Raji (cell line): ENCODE measurements around the gene PAN3.

ENCODE experiments used
- POLR2A ChIP-seq: IDR thresholded peaks from 2 replicates; pipeline ENCODE4 v1.6.1; 2011; ENCODE audit warnings: low read depth, low read length, control low read depth; ENCODE audit not compliant: insufficient read depth

Gene PAN3

DNA sequence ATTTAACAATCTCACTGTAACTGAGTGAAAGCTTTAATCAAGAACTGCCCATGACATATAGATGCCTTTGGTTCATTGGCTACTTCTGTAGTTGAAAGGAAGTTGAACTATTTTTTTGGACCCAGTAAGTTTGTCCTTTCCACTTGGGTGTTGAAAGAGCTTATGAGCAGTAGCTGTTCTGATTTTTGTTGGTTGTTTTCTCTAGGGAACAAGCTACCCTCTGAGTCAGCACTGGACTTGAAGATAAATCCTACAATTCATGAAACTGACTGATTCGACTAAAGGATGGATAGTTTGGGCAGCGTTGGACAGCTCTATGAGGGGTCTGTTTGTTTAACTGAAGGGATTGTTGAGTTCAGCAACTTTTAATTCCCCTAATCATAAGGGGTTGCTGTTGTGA is 101.0 kb downstream of the PAN3 start:
- TF ChIP-seq POLR2A: no peak

DNA sequence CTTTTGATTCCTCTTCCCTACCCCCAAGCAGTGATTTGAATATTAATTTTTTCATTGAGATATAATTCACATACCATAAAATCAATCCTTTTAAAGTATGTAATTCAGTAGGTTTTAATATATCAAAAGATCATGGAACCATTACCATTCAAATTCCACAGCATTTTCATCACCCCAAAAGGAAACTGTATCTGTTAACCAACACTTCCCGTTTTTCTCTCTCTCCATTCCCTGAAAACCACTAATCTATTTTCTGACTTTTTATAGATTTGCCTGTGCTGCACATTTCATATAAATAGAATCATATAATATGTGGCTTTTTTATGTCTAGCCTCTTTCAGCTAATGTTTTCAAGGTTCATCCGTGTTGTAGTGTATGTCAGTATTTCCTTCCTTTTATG is 107.1 kb downstream of the PAN3 start:
- TF ChIP-seq POLR2A: no peak

DNA sequence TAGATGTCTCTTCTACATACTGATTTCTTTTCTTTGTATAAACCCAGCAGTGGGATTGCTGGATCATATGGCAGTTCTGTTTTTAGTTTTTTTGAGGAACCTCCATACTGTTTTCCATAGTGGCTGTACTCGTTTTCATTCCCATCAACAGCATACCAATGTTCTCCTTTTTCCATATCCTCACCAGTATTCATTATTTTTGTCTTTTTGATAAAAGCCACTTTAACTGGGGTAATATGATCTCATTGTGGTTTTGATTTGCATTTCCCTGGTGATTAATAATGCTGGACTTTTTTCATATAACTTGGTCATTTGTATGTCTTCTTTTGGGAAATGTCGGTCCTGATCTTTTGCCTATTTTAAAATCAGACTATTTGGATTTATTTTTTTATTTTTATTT is 108.5 kb downstream of the PAN3 start:
- TF ChIP-seq POLR2A: no peak

DNA sequence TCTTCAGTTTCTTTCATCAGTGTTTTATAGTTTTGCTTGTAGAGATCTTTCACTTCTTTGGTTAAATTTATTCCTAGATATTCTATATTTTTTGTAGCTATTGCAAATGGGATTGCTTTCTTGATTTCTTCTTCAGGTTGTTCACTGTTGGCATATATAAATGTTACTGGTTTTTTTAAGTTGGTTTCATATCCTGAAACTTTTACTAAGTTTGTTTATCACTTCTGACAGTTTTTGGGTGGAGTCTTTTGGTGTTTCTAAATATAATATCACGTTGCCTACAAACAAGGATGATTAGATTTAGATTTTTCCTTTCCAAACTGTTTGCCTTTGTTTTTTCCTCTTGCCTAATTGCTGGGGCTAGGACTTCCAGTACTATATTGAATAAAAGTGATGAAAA is 109.7 kb downstream of the PAN3 start:
- no peak for TF ChIP-seq POLR2A

DNA sequence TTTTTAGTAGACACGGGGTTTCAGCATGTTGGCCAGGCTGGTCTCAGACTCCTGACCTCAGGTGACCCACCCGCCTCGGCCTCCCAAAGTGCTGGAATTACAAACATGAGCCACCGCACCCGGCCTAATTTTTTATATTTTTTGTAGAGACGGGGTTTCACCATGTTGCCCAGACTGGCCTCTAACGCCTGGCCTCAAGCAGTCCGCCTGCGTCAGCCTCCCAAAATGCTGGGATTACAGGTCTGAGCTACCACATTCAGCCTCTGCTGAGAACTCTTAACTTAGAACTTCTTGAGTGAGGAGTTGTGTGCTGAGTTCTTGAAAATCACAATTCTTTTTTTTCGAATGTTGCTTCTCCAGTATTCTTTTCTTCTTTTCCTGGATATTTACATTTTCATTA is 112.2 kb downstream of the PAN3 start:
- no peak for TF ChIP-seq POLR2A

DNA sequence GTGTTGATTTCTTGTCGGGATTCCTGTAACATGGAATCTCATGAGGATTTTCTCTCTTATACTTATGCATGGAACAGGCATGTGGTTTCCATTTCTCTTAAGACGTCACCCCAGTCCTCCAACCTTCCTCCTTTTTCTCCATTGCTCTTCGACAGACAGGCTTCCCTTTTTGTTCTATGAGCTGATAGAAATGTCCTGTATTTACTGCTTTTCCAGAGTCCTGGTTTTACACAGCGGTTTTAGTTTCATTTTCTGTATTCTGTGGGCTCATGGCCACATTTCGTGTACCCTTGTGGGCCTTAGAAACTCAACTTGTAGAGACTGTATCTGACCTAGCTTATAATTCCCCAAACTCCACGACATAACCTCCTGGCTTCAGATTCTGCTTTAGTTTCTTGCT is 113.1 kb downstream of the PAN3 start:
- no peak for TF ChIP-seq POLR2A

DNA sequence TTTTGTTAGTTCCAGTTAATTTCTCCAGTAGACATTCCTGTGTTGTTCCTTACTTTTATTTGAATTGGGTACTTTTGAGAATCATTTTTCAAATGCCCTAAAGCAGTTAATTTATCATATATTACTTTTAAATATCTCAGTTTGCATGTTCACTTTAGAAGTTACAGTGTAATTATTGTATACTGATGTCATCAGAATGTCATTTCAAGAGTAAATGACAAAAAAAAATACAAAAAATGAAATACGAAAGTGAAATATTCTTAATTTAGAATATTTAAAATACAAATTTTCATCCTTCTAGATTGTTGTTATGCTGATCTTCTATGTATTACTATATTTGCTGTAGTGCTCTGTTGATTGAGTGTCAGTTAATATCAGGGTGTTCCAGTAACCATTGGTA is 114.2 kb downstream of the PAN3 start:
- TF ChIP-seq POLR2A: no peak

DNA sequence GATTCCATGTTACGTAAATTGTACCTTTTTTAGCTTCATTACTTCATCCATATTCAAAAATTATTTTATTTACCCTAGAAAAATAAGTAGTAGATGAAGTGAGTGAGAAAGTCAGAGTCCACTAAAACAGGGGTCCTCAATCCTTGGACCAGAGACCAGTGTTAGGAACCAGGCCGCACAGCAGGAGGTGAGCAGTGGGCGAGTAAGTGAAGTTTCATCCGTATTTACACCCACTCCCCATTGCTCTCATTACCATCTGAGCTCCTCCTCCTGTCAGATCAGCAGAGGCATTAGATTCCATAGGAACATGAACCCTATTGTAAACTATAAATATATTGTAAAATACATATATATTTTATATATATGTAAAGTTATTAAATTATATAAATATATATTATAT is 119.0 kb downstream of the PAN3 start:
- no peak for TF ChIP-seq POLR2A

DNA sequence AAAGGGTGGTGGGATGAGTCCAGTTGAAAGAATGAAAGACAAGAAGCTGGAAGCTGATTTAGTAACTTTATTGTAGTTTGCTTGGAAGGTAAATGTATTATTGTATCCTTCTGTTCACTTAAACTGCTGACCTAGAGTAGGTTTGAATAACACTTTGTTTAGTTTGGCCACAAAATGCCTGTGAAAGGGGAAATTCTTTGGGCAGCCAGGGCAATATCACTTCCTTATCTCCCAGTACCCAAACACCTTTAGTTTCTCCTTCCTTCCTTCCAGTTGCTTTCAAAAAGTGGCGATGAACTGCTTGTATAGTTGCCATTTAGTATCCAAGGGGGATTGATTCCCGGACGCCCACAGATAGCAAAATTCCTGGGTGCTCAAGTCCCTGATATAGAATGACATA is 120.1 kb downstream of the PAN3 start:
- TF ChIP-seq POLR2A: no peak

DNA sequence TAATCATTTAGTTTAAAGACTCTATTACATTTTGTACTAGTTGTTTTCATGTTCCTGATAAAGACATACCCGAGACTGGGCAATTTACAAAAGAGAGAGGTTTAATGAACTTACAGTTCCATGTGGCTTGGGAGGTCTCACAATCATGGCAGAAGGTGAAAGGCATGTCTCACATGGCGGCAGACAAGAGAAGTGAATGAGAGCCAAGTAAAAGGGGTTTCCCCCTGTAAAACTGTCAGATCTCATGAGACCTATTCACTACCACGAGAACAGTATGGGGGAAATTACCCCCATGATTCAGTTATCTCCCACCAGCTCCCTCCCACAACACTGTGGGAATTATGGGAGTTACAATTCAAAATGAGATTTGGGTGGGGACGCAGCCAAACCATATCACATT is 129.2 kb downstream of the PAN3 start:
- no peak for TF ChIP-seq POLR2A

DNA sequence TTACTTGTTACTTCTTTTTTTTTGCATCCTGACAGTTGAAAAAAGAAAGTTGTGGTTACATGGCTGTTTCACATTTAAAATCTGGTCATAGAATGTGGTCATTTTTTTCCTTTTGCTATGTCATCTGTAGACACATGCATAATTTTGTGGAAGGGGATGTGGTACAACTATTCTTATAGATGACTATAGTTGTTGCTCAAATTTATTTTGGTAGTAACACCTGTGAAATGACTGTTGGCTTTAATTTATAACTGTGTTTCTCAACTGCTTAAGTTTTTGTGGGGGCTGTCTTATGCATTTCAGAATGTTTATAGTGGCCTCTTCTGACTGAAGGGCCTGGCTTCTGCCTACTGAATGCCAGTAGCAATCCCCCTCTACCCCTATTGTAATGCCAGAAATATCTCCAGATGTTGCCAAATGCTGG is 130.5 kb downstream of the PAN3 start:
- no peak for TF ChIP-seq POLR2A

DNA sequence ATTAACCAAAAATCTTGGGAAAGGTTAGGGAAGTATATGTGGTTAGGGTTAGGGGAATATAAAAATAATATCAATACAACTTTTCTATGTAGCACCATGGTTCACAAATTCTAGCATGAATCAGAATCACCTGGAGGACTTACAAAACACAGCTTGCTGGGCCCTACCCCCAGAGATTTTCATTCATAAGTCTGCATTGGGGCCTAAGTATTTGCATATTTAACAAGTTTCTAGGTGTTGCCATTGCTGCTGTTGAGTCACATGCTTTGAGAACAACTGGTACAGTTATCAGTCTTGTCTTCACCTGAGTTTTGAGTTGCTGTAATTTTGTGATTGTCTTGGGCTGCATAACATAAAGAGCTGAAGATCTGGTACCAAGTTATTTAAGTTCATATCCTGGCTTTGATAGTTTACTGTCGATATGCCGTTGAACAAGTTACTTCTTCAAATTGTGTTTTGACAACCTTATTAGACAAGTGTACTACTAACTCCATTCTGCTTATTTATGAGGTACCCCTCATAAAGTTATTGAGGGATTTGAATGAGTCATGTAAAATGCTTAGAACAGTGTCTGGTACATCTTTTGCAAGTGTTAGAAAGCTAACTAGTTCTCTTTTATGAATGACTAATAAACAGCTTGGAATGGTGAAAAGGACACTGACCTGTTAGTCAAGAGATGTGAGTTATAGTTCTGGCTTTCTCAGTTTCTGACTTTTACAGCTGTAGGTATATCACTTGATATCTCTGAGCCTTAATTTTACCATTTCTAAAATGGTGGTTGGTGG is 132.9 kb downstream of the PAN3 start:
- no peak for TF ChIP-seq POLR2A

DNA sequence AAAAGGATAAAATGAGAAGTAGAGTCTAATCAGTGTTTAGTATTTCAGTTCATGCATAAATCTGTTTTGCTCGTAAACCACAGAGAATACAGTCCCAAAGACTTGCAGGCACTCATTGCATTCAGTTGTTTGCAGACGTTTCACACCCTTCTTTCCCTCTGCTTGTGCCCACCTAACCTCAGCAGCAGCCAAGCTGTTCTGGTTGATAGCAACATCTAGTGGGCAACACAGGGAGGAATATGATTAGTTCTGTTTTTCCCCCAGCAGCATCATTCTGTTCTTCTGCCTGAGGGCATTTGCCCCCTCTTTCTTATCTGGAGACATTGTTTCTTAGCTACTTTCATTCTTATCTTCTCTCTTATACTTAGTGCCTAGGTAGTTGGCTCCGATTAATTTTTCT is 135.6 kb downstream of the PAN3 start:
- no peak for TF ChIP-seq POLR2A

DNA sequence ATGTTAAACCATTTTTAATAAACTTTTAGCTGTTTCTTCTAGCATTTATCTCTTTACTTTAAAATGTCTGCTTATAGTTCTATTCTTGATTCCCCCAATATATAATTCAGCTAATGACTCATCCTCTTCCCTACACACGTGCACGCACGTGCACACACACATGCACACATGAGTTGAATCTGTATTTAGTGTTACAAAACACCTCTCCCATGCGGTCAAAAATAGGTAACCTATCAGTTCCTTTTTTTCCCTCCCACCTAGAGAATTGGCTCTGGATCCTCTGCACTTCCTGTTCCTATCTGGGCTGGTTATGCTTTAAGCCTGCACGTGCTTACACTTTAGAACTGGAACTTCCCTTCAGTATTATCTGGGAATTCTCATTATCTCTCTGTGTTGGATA is 144.1 kb downstream of the PAN3 start:
- TF ChIP-seq POLR2A: no peak

DNA sequence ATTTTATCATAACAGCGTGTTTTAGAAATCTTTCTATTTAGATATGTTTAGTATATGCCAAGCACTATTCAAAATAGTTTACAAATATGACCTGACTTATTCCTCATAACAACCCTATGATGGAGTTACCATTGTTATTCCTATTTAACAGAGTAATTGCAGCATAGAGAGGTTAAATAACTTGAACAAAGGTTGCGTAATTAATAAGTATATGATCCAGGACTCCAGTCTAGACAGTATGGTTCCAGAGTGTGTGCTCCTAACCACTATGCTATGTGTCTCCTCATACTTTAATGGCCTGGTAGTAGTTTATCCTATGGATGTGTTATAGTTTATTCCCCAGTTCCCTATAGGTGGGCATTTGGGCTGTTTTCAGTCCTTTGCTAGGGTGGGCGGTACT is 145.3 kb downstream of the PAN3 start:
- no peak for TF ChIP-seq POLR2A

DNA sequence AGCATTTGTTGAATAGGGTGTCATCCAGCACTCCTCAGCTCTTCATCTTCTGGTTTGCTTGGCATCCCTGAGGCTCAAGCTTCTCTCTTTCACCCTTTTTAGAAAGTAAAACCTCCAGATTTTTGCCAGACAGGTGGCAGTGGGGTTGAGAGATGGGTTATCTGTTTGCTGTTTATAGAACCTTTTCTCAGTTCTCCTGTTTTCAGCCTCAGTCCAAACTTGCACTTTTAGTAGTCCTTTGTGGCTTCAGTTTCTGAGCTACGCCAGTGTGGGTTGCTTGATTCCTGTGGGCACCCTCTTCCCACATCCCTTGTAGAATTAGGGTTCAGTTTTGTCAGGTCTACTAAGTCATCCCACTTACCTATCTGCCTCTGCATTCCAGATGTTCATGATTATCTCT is 147.9 kb downstream of the PAN3 start:
- no peak for TF ChIP-seq POLR2A

DNA sequence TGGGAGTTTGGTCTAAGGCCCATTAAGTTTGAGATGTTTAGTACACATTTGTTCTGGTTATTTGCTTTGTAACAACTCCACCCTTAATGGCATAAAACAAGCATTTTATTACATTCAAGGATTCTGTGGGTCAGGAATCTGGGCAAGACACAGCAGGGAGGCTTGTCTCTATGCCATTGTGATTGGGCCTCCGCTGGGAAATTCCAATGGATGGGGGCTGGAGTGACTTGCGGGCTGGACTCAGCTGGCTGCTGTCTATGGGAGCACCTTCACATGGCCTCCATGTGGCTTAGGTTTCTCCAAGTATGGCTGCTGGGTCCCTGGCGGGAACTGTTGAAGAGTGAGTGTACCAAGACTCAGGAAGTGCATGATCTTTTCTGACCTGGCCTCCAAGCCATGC is 159.0 kb downstream of the PAN3 start:
- no peak for TF ChIP-seq POLR2A
